HepG2 (cell line): ENCODE data around the gene GPATCH3. TPM values are rescaled to one million over a fixed set of nuclear protein-coding genes. Genes with fewer than 3 reads are reported as not detected.

ENCODE experiments used
- ATF4 ChIP-seq, 2 experiments: fragments of 450-650 bp in 1 of 2; sonication (generic) in 1 of 2; formaldehyde crosslinking; IDR thresholded peaks; 2 replicates each; pipeline versions ENCODE4 v1.5.0 to v1.8.0; 2020 to 2022; ENCODE audit warnings: mild to moderate bottlenecking in 1 of 2, missing genetic modification reagents in 1 of 2
- CHCHD3 ChIP-seq: sonication (generic); formaldehyde crosslinking; IDR thresholded peaks from 2 replicates; pipeline ENCODE4 v1.8.0; 2022; ENCODE audit warnings: mild to moderate bottlenecking, missing genetic modification reagents, moderate library complexity
- FOSL2 ChIP-seq: sonication (generic); formaldehyde crosslinking; IDR thresholded peaks from 2 replicates; pipeline ENCODE4 v1.4.0; 2020; ENCODE audit warnings: missing genetic modification reagents
- HDAC1 ChIP-seq: sonication (generic); formaldehyde crosslinking; IDR thresholded peaks from 2 replicates; pipeline ENCODE4 v1.5.1; 2020; ENCODE audit warnings: mild to moderate bottlenecking, missing genetic modification reagents
- HOMEZ ChIP-seq: IDR thresholded peaks from 2 replicates; pipeline ENCODE4 v1.6.1; 2016; ENCODE audit warnings: low read depth
- HOXA9 ChIP-seq: sonication (generic); formaldehyde crosslinking; IDR thresholded peaks from 2 replicates; pipeline ENCODE4 v1.8.1; 2022; ENCODE audit warnings: missing genetic modification reagents, mild to moderate bottlenecking, moderate library complexity, borderline replicate concordance
- JUNB ChIP-seq: sonication (generic); formaldehyde crosslinking; IDR thresholded peaks from 2 replicates; pipeline ENCODE4 v1.8.0; 2022; ENCODE audit warnings: missing genetic modification reagents, mild to moderate bottlenecking, borderline replicate concordance
- KAT8 ChIP-seq: IDR thresholded peaks from 2 replicates; pipeline ENCODE4 v1.6.1; 2016; ENCODE audit warnings: missing genetic modification reagents, missing compliant biosample characterization
- KDM5B ChIP-seq: sonication (generic); formaldehyde crosslinking; IDR thresholded peaks from 2 replicates; pipeline ENCODE4 v1.4.0; 2020; ENCODE audit warnings: missing genetic modification reagents, mild to moderate bottlenecking, borderline replicate concordance
- MAFF ChIP-seq: IDR thresholded peaks from 2 replicates; pipeline ENCODE4 v1.6.1; 2011; ENCODE audit warnings: low read depth, low read length, improper control_type of control experiment
- NR2F6 ChIP-seq, 2 experiments: IDR thresholded peaks; 2 replicates each; pipeline ENCODE4 v1.6.1; 2016; ENCODE audit warnings: antibody characterized with exemption in 1 of 2, mild to moderate bottlenecking in 1 of 2
- NRL ChIP-seq: sonication (generic); formaldehyde crosslinking; IDR thresholded peaks from 2 replicates; pipeline ENCODE4 v1.5.0; 2020; ENCODE audit warnings: missing genetic modification reagents, mild to moderate bottlenecking, moderate library complexity, borderline replicate concordance
- PLRG1 ChIP-seq: fragments of 450-650 bp; conservative IDR thresholded peaks from 2 replicates; pipeline ENCODE4 v1.6.1; 2016
- RERE ChIP-seq: IDR thresholded peaks from 2 replicates; pipeline ENCODE4 v1.6.1; 2016; ENCODE audit warnings: low read depth, missing genetic modification reagents, missing compliant biosample characterization
- RXRB ChIP-seq: IDR thresholded peaks from 2 replicates; pipeline ENCODE4 v1.6.1; 2016; ENCODE audit warnings: borderline replicate concordance, missing genetic modification reagents, missing compliant biosample characterization
- SRY ChIP-seq: sonication (generic); formaldehyde crosslinking; IDR thresholded peaks from 2 replicates; pipeline ENCODE4 v1.8.0; 2022; ENCODE audit warnings: mild to moderate bottlenecking, missing genetic modification reagents
- TFDP2 ChIP-seq: sonication (generic); formaldehyde crosslinking; IDR thresholded peaks from 2 replicates; pipeline ENCODE4 v1.4.0; 2020; ENCODE audit warnings: missing genetic modification reagents
- TGIF2 ChIP-seq: IDR thresholded peaks from 2 replicates; pipeline ENCODE4 v1.6.1; 2016; ENCODE audit warnings: control low read depth, missing compliant biosample characterization
- TOPORS ChIP-seq: sonication (generic); formaldehyde crosslinking; IDR thresholded peaks from 2 replicates; pipeline ENCODE4 v1.8.0; 2023; ENCODE audit warnings: mild to moderate bottlenecking, missing genetic modification reagents
- ZNF326 ChIP-seq: sonication (generic); formaldehyde crosslinking; IDR thresholded peaks from 2 replicates; pipeline ENCODE4 v1.4.0; 2020; ENCODE audit warnings: missing genetic modification reagents, borderline replicate concordance
- ZNF343 ChIP-seq: sonication (generic); formaldehyde crosslinking; IDR thresholded peaks from 2 replicates; pipeline ENCODE4 v1.4.0; 2020; ENCODE audit warnings: mild to moderate bottlenecking, missing genetic modification reagents
- ZNF562 ChIP-seq: sonication (generic); formaldehyde crosslinking; IDR thresholded peaks from 2 replicates; pipeline ENCODE4 v1.8.0; 2022; ENCODE audit warnings: missing genetic modification reagents, borderline replicate concordance
- polyA plus RNA-seq, 8 experiments: library from polyadenylated mRNA; depleted of rRNA in 3 of 8; stranded (reverse) in 7 of 8; unstranded in 1 of 8; fragments of >200 nt; fragmentation: Illumina TruSeq in 4 of 8; extraction: Trizol in 4 of 8; gene quantifications; 2 replicates each; pipeline versions ENCODE4 v1.2.1 to v1.2.3, GENCODE V29; 2011 to 2016; ENCODE audit warnings: low read depth in 4 of 8, missing spikeins in 1 of 8, mixed read lengths in 1 of 8; ENCODE audit not compliant: insufficient read depth in 1 of 8
- total RNA-seq, 5 experiments: library from RNA; depleted of rRNA; stranded (reverse); fragments of >200 nt; fragmentation: Illumina TruSeq; extraction: Trizol; gene quantifications; 2 replicates each; pipeline ENCODE4 v1.2.3, GENCODE V29; 2016; ENCODE audit warnings: low read depth in 1 of 5
- TF ChIP-seq, protein P1 (sequence below): IDR thresholded peaks from 2 replicates; pipeline ENCODE4 v1.6.1; 2016; ENCODE audit warnings: low read depth, borderline replicate concordance

The GPATCH3 gene
- total and polyA plus RNA-seq, 2 of the 13 experiments (the other 11 are each of a cell fraction or from before 2014, with no cell fraction given): 8.3 to 11.0 TPM

DNA sequence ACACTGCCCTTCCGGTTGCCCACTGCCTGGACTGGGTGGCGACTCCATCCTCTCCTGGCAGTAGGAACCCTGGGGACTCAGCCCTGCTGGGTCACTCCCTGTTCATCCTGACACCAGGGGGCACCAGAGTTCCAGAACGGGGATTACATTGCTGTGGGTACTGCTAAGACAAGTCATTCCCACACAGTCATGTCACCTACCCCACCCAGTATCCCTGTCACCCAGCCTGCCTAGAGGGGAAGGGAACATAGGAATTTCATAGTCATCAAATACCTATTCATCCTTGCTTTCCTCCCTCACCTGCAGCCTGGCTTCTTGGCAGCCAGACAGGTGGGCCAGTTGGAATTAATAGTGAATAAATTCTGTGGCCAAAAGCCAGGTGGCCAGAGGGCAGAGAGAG lies 47.1 kb downstream of the GPATCH3 start (continued):
- peak; percentile 35 for TF ChIP-seq FOSL2 (CRISPR knock-in tag)
- TF ChIP-seq HOXA9 (CRISPR knock-in tag): no peak
- no peak for TF ChIP-seq NR2F6 (IDR thresholded peaks at IDR 0.05)
- TF ChIP-seq NR2F6 (CRISPR knock-in tag; IDR thresholded peaks at IDR 0.05): no peak
- TF ChIP-seq, protein P1, sequence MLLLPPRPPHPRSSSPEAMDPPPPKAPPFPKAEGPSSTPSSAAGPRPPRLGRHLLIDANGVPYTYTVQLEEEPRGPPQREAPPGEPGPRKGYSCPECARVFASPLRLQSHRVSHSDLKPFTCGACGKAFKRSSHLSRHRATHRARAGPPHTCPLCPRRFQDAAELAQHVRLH (CRISPR knock-in tag): 0 out of 2 replicates have a peak, but pooled peaks have one; percentile 33
- no peak for TF ChIP-seq HDAC1 (CRISPR knock-in tag)
- no peak for TF ChIP-seq KAT8 (CRISPR knock-in tag)
- no peak for TF ChIP-seq PLRG1
- 0 out of 2 replicates have a peak, but pooled peaks have one; percentile 5 for TF ChIP-seq MAFF
- TF ChIP-seq ATF4 (CRISPR knock-in tag; IDR thresholded peaks at IDR 0.05): no peak
- TF ChIP-seq ZNF326: no peak
- TF ChIP-seq TOPORS (CRISPR knock-in tag): no peak
- no peak for TF ChIP-seq KDM5B (CRISPR knock-in tag)
- TF ChIP-seq TFDP2 (CRISPR knock-in tag): no peak
- 0 out of 2 replicates have a peak, but pooled peaks have one; percentile 28 for TF ChIP-seq TGIF2 (CRISPR knock-in tag)
- no peak for TF ChIP-seq ZNF343
- no peak for TF ChIP-seq ZNF562 (CRISPR knock-in tag)
- TF ChIP-seq JUNB: no peak
- no peak for TF ChIP-seq HOMEZ (CRISPR knock-in tag)
- no peak for TF ChIP-seq RERE (CRISPR knock-in tag)
- TF ChIP-seq SRY: no peak
- no peak for TF ChIP-seq CHCHD3
- no peak for TF ChIP-seq RXRB
- TF ChIP-seq NRL (CRISPR knock-in tag): peak; percentile 11; the same call in 1 of the 2 replicates
